Left ventricle myocardium inferior (tissue), 1 donor: Measurements from ENCODE around the gene C4orf51. TPM values are rescaled to one million over a fixed set of nuclear protein-coding genes. Genes with fewer than 3 reads are reported as not detected.

ENCODE experiments used
- DNase-seq: peaks from one replicate; pipeline ENCODE4 v3.0.0-alpha.2; 2020
- H3K27ac ChIP-seq: fragments of 200-600 bp; replicated peaks from 2 replicates; pipeline ENCODE4 v1.8.0; 2021
- H3K27me3 ChIP-seq: fragments of 200-600 bp; 2 replicates; pipeline ENCODE4 v1.8.0; 2021; ENCODE audit warnings: low read depth
- H3K36me3 ChIP-seq: fragments of 200-600 bp; 2 replicates; pipeline ENCODE4 v1.8.0; 2021
- H3K4me1 ChIP-seq: fragments of 200-600 bp; 2 replicates; pipeline ENCODE4 v1.8.0; 2021
- H3K4me3 ChIP-seq: fragments of 200-600 bp; 2 replicates; pipeline ENCODE4 v1.8.0; 2021; ENCODE audit warnings: mild to moderate bottlenecking, moderate library complexity
- H3K9me3 ChIP-seq: fragments of 200-600 bp; replicated peaks from 2 replicates; pipeline ENCODE4 v1.8.0; 2021
- CTCF ChIP-seq: fragments of 200-600 bp; IDR thresholded peaks from 2 replicates; pipeline ENCODE4 v1.8.0; 2021; ENCODE audit warnings: antibody characterized with exemption, mild to moderate bottlenecking, borderline replicate concordance
- intact Hi-C: fragments of 100-400 bp; cut with micrococcal nuclease; formaldehyde crosslinking; loops from one replicate; pipeline ENCODE4 v1.11.0; 2022
- total RNA-seq: library from RNA; stranded (reverse); fragmentation: NEBNext Ultra II Directional; extraction: Animal tissue kit (Norgen Biotek cat#: 25700); gene quantifications from one replicate; pipeline ENCODE4 v1.2.1, GENCODE V29; 2021
- donor health status: DM: no; HTN: yes; CAD: no; lungs with severe emphysema.

The C4orf51 gene
- total RNA-seq, 1 donor from 2014 or later = not detected

GRCh38 chr4:145694929-145695328 is 15.0 kb downstream of the C4orf51 start:
- H3K4me1 ChIP-seq = no peaks in the 10 kb centered on the region
- no peak for DNase-seq
- no peak for TF ChIP-seq CTCF
- H3K36me3 ChIP-seq = no peaks in the 10 kb centered on the region
- H3K27ac ChIP-seq = no peak overlapping the region
- intact Hi-C loops = no loop called here
- H3K4me3 ChIP-seq = no peak overlapping the region
- no peaks in the 10 kb centered on the region for H3K9me3 ChIP-seq
- no peaks in the 10 kb centered on the region for H3K27me3 ChIP-seq

GRCh38 chr4:145697332-145697731 is 17.4 kb downstream of the C4orf51 start:
- Histone ChIP-seq H3K27me3 (no peaks in the 10 kb centered on the region), H3K4me3 (no peak overlapping the region), H3K4me1 (no peaks in the 10 kb centered on the region), H3K36me3 (no peaks in the 10 kb centered on the region), H3K27ac (no peak overlapping the region), H3K9me3 (no peaks in the 10 kb centered on the region)
- intact Hi-C loops = no loop called here
- TF ChIP-seq CTCF = no peak
- DNase-seq = no peak

GRCh38 chr4:145698507-145698906 is 18.6 kb downstream of the C4orf51 start:
- Histone ChIP-seq H3K4me3 (no peak overlapping the region), H3K4me1 (no peaks in the 10 kb centered on the region), H3K27ac (no peak overlapping the region), H3K36me3 (no peaks in the 10 kb centered on the region), H3K27me3 (no peaks in the 10 kb centered on the region), H3K9me3 (no peaks in the 10 kb centered on the region)
- no peak for TF ChIP-seq CTCF
- intact Hi-C loops = no loop called here
- no peak for DNase-seq

- Histone ChIP-seq H3K27ac (no peak overlapping the region), H3K4me3 (no peak overlapping the region), H3K36me3 (no peaks in the 10 kb centered on the region), H3K9me3 (no peaks in the 10 kb centered on the region), H3K27me3 (no peaks in the 10 kb centered on the region), H3K4me1 (no peaks in the 10 kb centered on the region)
- no peak for DNase-seq
- TF ChIP-seq CTCF = no peak
- intact Hi-C loops = no loop called here
These were observed 24.0 kb downstream of the C4orf51 start for GRCh38 chr4:145703850-145704497.

GRCh38 chr4:145709336-145709735 is 29.4 kb downstream of the C4orf51 start:
- no peaks in the 10 kb centered on the region for H3K36me3 ChIP-seq
- H3K9me3 ChIP-seq = peaks cover 30% of the 10 kb centered on the region
- no peak overlapping the region for H3K4me3 ChIP-seq
- no peak for TF ChIP-seq CTCF
- intact Hi-C loops = no loop called here
- no peaks in the 10 kb centered on the region for H3K4me1 ChIP-seq
- DNase-seq = no peak
- H3K27me3 ChIP-seq = no peaks in the 10 kb centered on the region
- no peak overlapping the region for H3K27ac ChIP-seq
